RWPE2 (cell line): ENCODE results near the gene SDHB.

ENCODE experiments used
- ATAC-seq: fragments of 200-7000 bp; cut with Tn5 transposase; 3 replicates; pipeline ENCODE4 v1.9.1; 2021; ENCODE audit warnings: low read depth
- DNase-seq: peaks from one replicate; pipeline ENCODE4 v3.0.0-alpha.2; 2020; ENCODE audit warnings: low spot score
- H3K27ac ChIP-seq: fragments of 450-650 bp; 2 replicates; pipeline ENCODE4 v1.5.1; 2017; ENCODE audit warnings: mild to moderate bottlenecking; ENCODE audit not compliant: poor library complexity, severe bottlenecking
- H3K27me3 ChIP-seq: fragments of 250-450 bp; sonication (Bioruptor Pico); 2 replicates; pipeline ENCODE4 v1.5.1; 2021; ENCODE audit warnings: mild to moderate bottlenecking, moderate library complexity; ENCODE audit not compliant: insufficient read depth, poor library complexity, severe bottlenecking
- H3K36me3 ChIP-seq: fragments of 250-450 bp; sonication (Bioruptor Pico); 2 replicates; pipeline ENCODE4 v1.5.1; 2020; ENCODE audit warnings: low read depth, mild to moderate bottlenecking, moderate library complexity
- H3K4me1 ChIP-seq: fragments of 250-450 bp; sonication (Bioruptor Pico); 2 replicates; pipeline ENCODE4 v1.5.1; 2021; ENCODE audit warnings: mild to moderate bottlenecking, moderate library complexity; ENCODE audit not compliant: insufficient read depth, poor library complexity, severe bottlenecking
- H3K4me3 ChIP-seq: fragments of 250-450 bp; sonication (Bioruptor Pico); 2 replicates; pipeline ENCODE4 v1.5.1; 2021; ENCODE audit warnings: mild to moderate bottlenecking, moderate library complexity; ENCODE audit not compliant: severe bottlenecking
- H3K9me3 ChIP-seq: fragments of 250-450 bp; sonication (Bioruptor Pico); 2 replicates; pipeline ENCODE4 v1.5.1; 2021; ENCODE audit warnings: mild to moderate bottlenecking, moderate library complexity; ENCODE audit not compliant: severe bottlenecking
- CTCF ChIP-seq: fragments of 450-650 bp; IDR thresholded peaks from one replicate; pipeline ENCODE4 v1.5.1; 2017; ENCODE audit warnings: mild to moderate bottlenecking, moderate library complexity; ENCODE audit not compliant: poor library complexity, severe bottlenecking

Gene SDHB

GRCh38 chr1:17053086-17053684 is 647 bp downstream of the SDHB start:
- ATAC-seq (no peak), DNase-seq (no peak)
- peak overlapping the region; percentile 56 for H3K4me3 ChIP-seq
- TF ChIP-seq CTCF: no peak
- no peaks in the 10 kb centered on the region for H3K9me3 ChIP-seq
- H3K36me3 ChIP-seq: peaks cover 36% of the 10 kb centered on the region
- no peaks in the 10 kb centered on the region for H3K27me3 ChIP-seq
- H3K4me1 ChIP-seq: peaks cover 10% of the 10 kb centered on the region
- peak overlapping the region; percentile 27 for H3K27ac ChIP-seq

- Histone ChIP-seq H3K9me3 (no peaks in the 10 kb centered on the region), H3K4me1 (peaks cover 10% of the 10 kb centered on the region), H3K4me3 (peak overlapping the region; percentile 56), H3K36me3 (peaks cover 36% of the 10 kb centered on the region), H3K27ac (no peak overlapping the region), H3K27me3 (no peaks in the 10 kb centered on the region)
- no peak for TF ChIP-seq CTCF
- ATAC-seq (no peak), DNase-seq (no peak)
These were observed 1.2 kb downstream of the SDHB start for GRCh38 chr1:17052641-17053040.

- Histone ChIP-seq H3K27ac (no peak overlapping the region), H3K36me3 (peaks cover 37% of the 10 kb centered on the region), H3K27me3 (no peaks in the 10 kb centered on the region), H3K4me3 (no peak overlapping the region), H3K4me1 (peaks cover 10% of the 10 kb centered on the region), H3K9me3 (no peaks in the 10 kb centered on the region)
- no peak for TF ChIP-seq CTCF
- DNase-seq (no peak), ATAC-seq (no peak)
These were observed 1.8 kb downstream of the SDHB start for GRCh38 chr1:17052038-17052437.

- no peak overlapping the region for H3K4me3 ChIP-seq
- H3K4me1 ChIP-seq: peaks cover 11% of the 10 kb centered on the region
- H3K36me3 ChIP-seq: peaks cover 76% of the 10 kb centered on the region
- no peak for ATAC-seq
- no peak overlapping the region for H3K27ac ChIP-seq
- no peaks in the 10 kb centered on the region for H3K27me3 ChIP-seq
- no peaks in the 10 kb centered on the region for H3K9me3 ChIP-seq
- no peak for TF ChIP-seq CTCF
- DNase-seq: no peak
These were observed 5.9 kb downstream of the SDHB start for GRCh38 chr1:17047924-17048323.

- no peak overlapping the region for H3K4me3 ChIP-seq
- no peaks in the 10 kb centered on the region for H3K27me3 ChIP-seq
- DNase-seq (no peak), ATAC-seq (no peak)
- peaks cover 2% of the 10 kb centered on the region for H3K4me1 ChIP-seq
- no peak overlapping the region for H3K27ac ChIP-seq
- peak; percentile 67 for TF ChIP-seq CTCF
- peaks cover 77% of the 10 kb centered on the region for H3K36me3 ChIP-seq
- no peaks in the 10 kb centered on the region for H3K9me3 ChIP-seq
These were observed 7.5 kb downstream of the SDHB start for GRCh38 chr1:17046334-17046657.
